Endothelial cell of umbilical vein (primary cell): ENCODE results near the gene ZBTB17. TPM values are rescaled to one million over a fixed set of nuclear protein-coding genes. Genes with fewer than 3 reads are reported as not detected.
A peak's percentile ranks its signal among the peaks of the same experiment; 100 is the strongest.

ENCODE experiments used
- BruUV-seq: library from RNA; stranded (reverse); fragments of 400-500 nt; replicated peaks from 2 replicates; lab custom pipeline; 2021; lab: Mats Ljungman, UMichigan
- CTCF ChIA-PET: fragments of 300-600, 350-600 bp; sonication (Branson Sonifier 250); formaldehyde crosslinking; loops from one replicate; lab custom pipeline; 2021; ENCODE audit warnings: antibody characterized with exemption, inconsistent platforms; lab: Charles Lee
- POLR2A ChIA-PET: fragments of 300-600, 350-600 bp; sonication (Branson Sonifier 250); formaldehyde crosslinking; loops from one replicate; lab custom pipeline; 2021; ENCODE audit warnings: antibody characterized with exemption, inconsistent platforms; lab: Charles Lee
- DNase-seq: peaks from one replicate; pipeline ENCODE4 v3.0.0-alpha.2; 2011; ENCODE audit warnings: low read depth, low spot score
- FAIRE-seq: peaks from 2 replicates; lab custom pipeline; 2011; peaks lifted over from hg19 to GRCh38; lab: Jason Lieb, UNC
- H2AFZ ChIP-seq: 2 replicates; pipeline ENCODE4 v1.6.0; 2012; ENCODE audit warnings: low read depth, low read length, control low read depth, inconsistent platforms
- H3K27ac ChIP-seq: 2 replicates; pipeline ENCODE4 v1.5.1; 2011; ENCODE audit warnings: low read depth, mild to moderate bottlenecking, control low read depth, low read length, moderate library complexity; ENCODE audit not compliant: insufficient read depth
- H3K27me3 ChIP-seq, 2 experiments: 2 replicates each; pipeline versions ENCODE4 v1.6.0 to v1.6.1; 2011; ENCODE audit warnings: low read length in 2 of 2, mixed read lengths in 1 of 2; ENCODE audit not compliant: control insufficient read depth in 2 of 2, insufficient read depth in 2 of 2
- H3K36me3 ChIP-seq, 2 experiments: 2 replicates in 1 of 2; 3 replicates in 1 of 2; pipeline ENCODE4 v1.5.1; 2011; ENCODE audit warnings: low read length in 2 of 2, mild to moderate bottlenecking in 1 of 2, moderate library complexity in 1 of 2; ENCODE audit not compliant: control insufficient read depth in 2 of 2, insufficient read depth in 2 of 2; ENCODE audit errors: extremely low read depth in 1 of 2
- H3K4me1 ChIP-seq: 3 replicates; pipeline ENCODE4 v1.5.1; 2011; ENCODE audit warnings: mild to moderate bottlenecking, low read length; ENCODE audit not compliant: control insufficient read depth, insufficient read depth; ENCODE audit errors: extremely low read depth
- H3K4me2 ChIP-seq: 2 replicates; pipeline ENCODE4 v1.6.1; 2011; ENCODE audit warnings: low read length, control low read depth, mixed read lengths; ENCODE audit not compliant: insufficient read depth
- H3K4me3 ChIP-seq, 3 experiments: fragments of 200-600 bp in 1 of 3; sonication (generic), shearing (Covaris generic) in 1 of 3; replicated peaks in 1 of 3; 2 replicates each; pipeline ENCODE4 v1.5.1; 2011 to 2016; ENCODE audit warnings: control low read depth in 3 of 3, low read length in 3 of 3, mild to moderate bottlenecking in 2 of 3, inconsistent platforms in 1 of 3, low read depth in 1 of 3, moderate library complexity in 1 of 3; ENCODE audit not compliant: insufficient read depth in 1 of 3
- H3K79me2 ChIP-seq: 2 replicates; pipeline ENCODE4 v1.6.0; 2012; ENCODE audit warnings: low read length, inconsistent platforms; ENCODE audit not compliant: control insufficient read depth, insufficient read depth
- H3K9ac ChIP-seq: replicated peaks from 2 replicates; pipeline ENCODE3; 2011; ENCODE audit warnings: low read length, control low read depth; ENCODE audit not compliant: insufficient read depth; ENCODE audit errors: extremely low read depth
- H3K9me1 ChIP-seq: replicated peaks from 3 replicates; pipeline ENCODE4 v1.6.0; 2011; ENCODE audit warnings: mild to moderate bottlenecking, low read length; ENCODE audit not compliant: control insufficient read depth, insufficient read depth; ENCODE audit errors: extremely low read depth
- H3K9me3 ChIP-seq: replicated peaks from 2 replicates; pipeline ENCODE4 v1.5.1; 2012; ENCODE audit warnings: low read length, inconsistent platforms; ENCODE audit not compliant: control insufficient read depth, insufficient read depth
- H4K20me1 ChIP-seq: replicated peaks from 2 replicates; pipeline ENCODE3; 2011; ENCODE audit warnings: mild to moderate bottlenecking, low read length; ENCODE audit not compliant: control insufficient read depth, insufficient read depth; ENCODE audit errors: extremely low read depth
- EZH2 ChIP-seq: IDR thresholded peaks from 2 replicates; pipeline ENCODE4 v1.6.1; 2012; ENCODE audit warnings: borderline replicate concordance, low read depth, mild to moderate bottlenecking, moderate library complexity, low read length, inconsistent platforms; ENCODE audit not compliant: severe bottlenecking
- FOS ChIP-seq: IDR thresholded peaks from 2 replicates; pipeline ENCODE4 v1.6.1; 2011; ENCODE audit warnings: mild to moderate bottlenecking, low read length, moderate library complexity, borderline replicate concordance; ENCODE audit not compliant: insufficient read depth
- GATA2 ChIP-seq: IDR thresholded peaks from 2 replicates; pipeline ENCODE4 v1.7.0; 2011; ENCODE audit warnings: low read depth, mild to moderate bottlenecking, moderate library complexity, mixed read lengths, low read length; ENCODE audit not compliant: insufficient read length, insufficient read depth
- JUN ChIP-seq: IDR thresholded peaks from 2 replicates; pipeline ENCODE4 v1.6.1; 2011; ENCODE audit warnings: borderline replicate concordance, low read depth; ENCODE audit not compliant: insufficient read length, insufficient read depth
- MYC ChIP-seq: IDR thresholded peaks from one replicate; pipeline ENCODE4 v1.6.1; 2011; ENCODE audit warnings: mild to moderate bottlenecking, low read depth, low read length
- POLR2A ChIP-seq: IDR thresholded peaks from 2 replicates; pipeline ENCODE4 v1.6.1; 2012; ENCODE audit warnings: low read depth, mild to moderate bottlenecking, control low read depth, low read length
- POLR2AphosphoS5 ChIP-seq: IDR thresholded peaks from 2 replicates; pipeline ENCODE4 v1.6.1; 2012; ENCODE audit warnings: low read depth, mild to moderate bottlenecking, control low read depth, low read length, moderate library complexity; ENCODE audit not compliant: insufficient read depth
- dilution Hi-C: fragments of 300-500 bp; cut with MboI; formaldehyde crosslinking; loops from one replicate; pipeline ENCODE4 v1.15.0; 2019; ENCODE audit warnings: low sequenced_read_pairs; ENCODE audit not compliant: extremely low pct_ligation_motif_present
- intact Hi-C: fragments of 100-400 bp; cut with micrococcal nuclease; formaldehyde crosslinking; loops from one replicate; pipeline ENCODE4 v1.10.0; 2022
- polyA plus RNA-seq, 4 experiments: library from polyadenylated mRNA; depleted of rRNA in 3 of 4; stranded (reverse) in 3 of 4; unstranded in 1 of 4; fragments of >200 nt; gene quantifications; 2 replicates each; pipeline versions ENCODE4 v1.2.1 to v1.2.3, GENCODE V29; 2011 to 2012; ENCODE audit warnings: missing spikeins in 1 of 4
- total RNA-seq: library from RNA; stranded (reverse); gene quantifications from 2 replicates; pipeline ENCODE4 v1.2.3, GENCODE V29; 2021
- TF ChIP-seq, protein P1 (sequence below), 2 donors: IDR thresholded peaks; 1 replicate in 1 of 2; 2 replicates in 1 of 2; pipeline ENCODE4 v1.5.1; 2011; ENCODE audit warnings: low read length in 2 of 2, mild to moderate bottlenecking in 2 of 2, moderate library complexity in 2 of 2, control low read depth in 1 of 2, inconsistent platforms in 1 of 2, low read depth in 1 of 2; ENCODE audit not compliant: insufficient read depth in 1 of 2; ENCODE audit errors: extremely low read depth in 1 of 2
- TF ChIP-seq, protein P2 (sequence below): IDR thresholded peaks from 2 replicates; pipeline ENCODE4 v1.6.1; 2011; ENCODE audit not compliant: insufficient read depth, insufficient read length

The ZBTB17 gene
- total and polyA plus RNA-seq, 2 donors (not counting 3 experiments of a cell fraction or from before 2014, with no cell fraction given), result 43.9 to 72.7 TPM

DNA sequence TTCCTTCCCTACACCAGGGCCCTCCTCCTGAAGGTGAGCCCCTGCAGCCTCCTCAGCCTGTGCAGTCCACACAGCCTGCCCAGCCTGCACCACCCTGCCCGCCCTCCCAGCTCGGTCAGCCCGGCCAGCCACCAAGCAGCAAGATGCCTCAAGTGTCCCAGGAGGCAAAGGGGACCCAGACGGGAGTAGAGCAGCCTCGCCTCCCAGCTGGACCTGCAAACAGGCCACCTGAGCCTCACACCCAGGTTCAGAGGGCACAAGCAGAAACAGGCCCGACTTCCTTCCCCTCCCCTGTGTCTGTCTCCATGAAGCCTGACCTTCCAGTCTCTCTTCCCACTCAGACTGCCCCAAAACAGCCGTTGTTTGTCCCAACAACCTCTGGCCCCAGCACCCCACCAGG is 38.8 kb downstream of the ZBTB17 start:
- Histone ChIP-seq H3K27me3 (no peaks in the 10 kb centered on the region), H3K4me1 (peaks cover 26% of the 10 kb centered on the region), H3K4me2 (no peak overlapping the region), H2AFZ (no peak overlapping the region), H3K36me3 (peaks cover 18 to 44% of the 10 kb centered on the region in 2 experiments), H3K9ac (peak overlapping the region; percentile 28), H4K20me1 (no peaks in the 10 kb centered on the region), H3K9me3 (no peaks in the 10 kb centered on the region), H3K79me2 (no peaks in the 10 kb centered on the region), H3K4me3 (no peak overlapping the region), H3K27ac (peak overlapping the region; percentile 72), H3K9me1 (no peaks in the 10 kb centered on the region)
- CTCF ChIA-PET, result interaction anchor here (0.6 to 2.6 kb wide), 19 partner anchors 10 to 145 kb away, joined by 3 to 31 read pairs (median 4); partner anchors contain the start of genes SPEN and ZBTB17
- no peak for TF ChIP-seq EZH2
- TF ChIP-seq, protein P1, sequence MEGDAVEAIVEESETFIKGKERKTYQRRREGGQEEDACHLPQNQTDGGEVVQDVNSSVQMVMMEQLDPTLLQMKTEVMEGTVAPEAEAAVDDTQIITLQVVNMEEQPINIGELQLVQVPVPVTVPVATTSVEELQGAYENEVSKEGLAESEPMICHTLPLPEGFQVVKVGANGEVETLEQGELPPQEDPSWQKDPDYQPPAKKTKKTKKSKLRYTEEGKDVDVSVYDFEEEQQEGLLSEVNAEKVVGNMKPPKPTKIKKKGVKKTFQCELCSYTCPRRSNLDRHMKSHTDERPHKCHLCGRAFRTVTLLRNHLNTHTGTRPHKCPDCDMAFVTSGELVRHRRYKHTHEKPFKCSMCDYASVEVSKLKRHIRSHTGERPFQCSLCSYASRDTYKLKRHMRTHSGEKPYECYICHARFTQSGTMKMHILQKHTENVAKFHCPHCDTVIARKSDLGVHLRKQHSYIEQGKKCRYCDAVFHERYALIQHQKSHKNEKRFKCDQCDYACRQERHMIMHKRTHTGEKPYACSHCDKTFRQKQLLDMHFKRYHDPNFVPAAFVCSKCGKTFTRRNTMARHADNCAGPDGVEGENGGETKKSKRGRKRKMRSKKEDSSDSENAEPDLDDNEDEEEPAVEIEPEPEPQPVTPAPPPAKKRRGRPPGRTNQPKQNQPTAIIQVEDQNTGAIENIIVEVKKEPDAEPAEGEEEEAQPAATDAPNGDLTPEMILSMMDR (IDR thresholded peaks at IDR 0.05; ENCODE audit: extremely low read depth in 1 of 2, insufficient read depth in 1 of 2, low read depth in 1 of 2, low read length in 2 of 2), result no peak
- no peak for TF ChIP-seq JUN
- no peak for TF ChIP-seq GATA2
- TF ChIP-seq, protein P2, sequence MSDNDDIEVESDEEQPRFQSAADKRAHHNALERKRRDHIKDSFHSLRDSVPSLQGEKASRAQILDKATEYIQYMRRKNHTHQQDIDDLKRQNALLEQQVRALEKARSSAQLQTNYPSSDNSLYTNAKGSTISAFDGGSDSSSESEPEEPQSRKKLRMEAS, result no peak
- TF ChIP-seq MYC, result no peak
- no peak for TF ChIP-seq POLR2A
- no peak for TF ChIP-seq FOS
- TF ChIP-seq POLR2AphosphoS5, result no peak
- DNase-seq (no peak), FAIRE-seq (no peak)
- POLR2A ChIA-PET, result interaction anchor here (0.6 to 1.5 kb wide), 2 partner anchors 10 to 17 kb away, joined by 3 to 4 read pairs; no protein-coding TSS in a partner anchor
- no TSS peak for BruUV-seq
- intact Hi-C loops (loop anchor here (1.0 to 2.0 kb wide), 6 partner anchors 12 to 145 kb away; partner anchors contain the start of gene SPEN), dilution Hi-C loops (no loop called here)
